GM21515 (cell line): ENCODE results near the gene TIMM13.
A peak's percentile ranks its signal among the peaks of the same experiment; 100 is the strongest.
"Not testable (repeated sequence)": the region's sequence is repeated elsewhere in the genome, so short reads cannot be mapped to it uniquely, and the experiment has no call there.

ENCODE experiments used
- ATAC-seq: cut with Tn5 transposase; IDR thresholded peaks from one replicate; pipeline ENCODE4 v1.9.1; 2021; ENCODE audit not compliant: unreplicated experiment

The TIMM13 gene

GRCh38 chr19:2432131-2432848 is 4.9 kb upstream of the TIMM13 start:
- no peak for ATAC-seq

GRCh38 chr19:2431318-2432055 is 4.1 kb upstream of the TIMM13 start:
- ATAC-seq = no peak

GRCh38 chr19:2429917-2430535 is 2.6 kb upstream of the TIMM13 start:
- no peak for ATAC-seq

DNA sequence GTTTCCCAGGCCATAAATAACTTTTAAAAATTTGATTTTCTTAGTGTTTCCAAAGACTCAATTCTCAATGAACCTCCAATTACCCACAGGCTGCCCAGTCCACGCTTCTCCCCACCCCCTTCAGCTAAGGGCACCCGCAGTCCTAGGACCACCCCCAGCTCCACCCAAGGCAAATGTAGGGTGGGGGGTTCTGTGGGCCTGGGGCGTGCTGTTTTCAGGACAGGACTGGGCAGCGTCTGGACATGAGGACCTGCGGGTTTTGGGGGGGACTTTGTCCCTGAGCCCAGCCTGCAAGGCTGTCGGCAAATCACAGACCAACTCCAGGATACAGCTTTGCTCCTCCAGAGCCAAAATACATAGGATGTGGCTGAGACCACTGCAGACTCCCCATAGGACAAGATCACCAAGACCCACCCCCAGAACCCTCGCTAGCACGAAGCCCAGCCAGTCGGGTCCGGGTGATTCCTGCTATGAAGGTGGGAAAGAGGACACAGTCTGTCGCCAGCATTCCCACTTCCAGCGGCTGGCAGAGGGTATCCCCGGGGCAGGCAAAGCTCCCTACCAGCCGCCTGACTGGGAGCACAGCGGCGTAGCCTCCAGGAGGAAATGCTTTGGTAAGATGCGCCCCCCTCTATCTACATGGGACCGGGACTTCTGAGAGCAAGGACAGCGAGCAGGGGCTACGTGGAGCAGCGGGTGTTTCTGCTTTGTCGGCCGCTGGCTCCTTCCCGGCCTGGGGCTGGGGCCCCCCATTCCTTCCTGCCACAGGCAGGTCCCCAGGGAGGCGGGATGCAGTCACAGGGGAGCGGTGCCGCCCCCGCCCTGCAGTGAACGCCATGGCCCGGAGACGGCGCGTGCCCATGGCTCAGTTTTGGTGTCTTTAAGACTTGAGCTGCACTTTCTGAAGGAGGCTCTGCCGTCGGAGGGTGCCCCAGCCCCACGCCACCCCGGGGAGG is 1.6 kb upstream of the TIMM13 start:
- no peak for ATAC-seq

DNA sequence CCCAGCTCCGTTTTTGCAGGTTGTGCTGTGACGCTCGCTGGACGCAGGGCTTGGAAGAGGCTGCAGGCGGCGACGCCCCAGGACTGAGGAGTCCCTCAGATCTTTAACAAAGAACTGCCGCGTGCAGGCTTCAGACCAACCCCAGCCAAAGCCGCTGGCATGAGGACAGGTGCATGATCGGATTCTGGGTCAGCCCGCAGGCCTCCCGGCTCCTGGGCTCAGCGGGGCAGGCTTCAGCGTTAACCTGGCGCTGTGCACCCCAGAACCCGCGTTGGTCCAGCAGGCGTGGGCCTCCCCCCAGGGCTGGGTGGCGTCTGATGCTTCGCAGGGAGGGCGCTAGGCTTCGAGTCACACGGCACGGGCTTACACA is 920 bp upstream of the TIMM13 start:
- no peak for ATAC-seq

- ATAC-seq = peak; percentile 4
Observed at GRCh38 chr19:2426611-2427428, 566 bp downstream of the TIMM13 start.

DNA sequence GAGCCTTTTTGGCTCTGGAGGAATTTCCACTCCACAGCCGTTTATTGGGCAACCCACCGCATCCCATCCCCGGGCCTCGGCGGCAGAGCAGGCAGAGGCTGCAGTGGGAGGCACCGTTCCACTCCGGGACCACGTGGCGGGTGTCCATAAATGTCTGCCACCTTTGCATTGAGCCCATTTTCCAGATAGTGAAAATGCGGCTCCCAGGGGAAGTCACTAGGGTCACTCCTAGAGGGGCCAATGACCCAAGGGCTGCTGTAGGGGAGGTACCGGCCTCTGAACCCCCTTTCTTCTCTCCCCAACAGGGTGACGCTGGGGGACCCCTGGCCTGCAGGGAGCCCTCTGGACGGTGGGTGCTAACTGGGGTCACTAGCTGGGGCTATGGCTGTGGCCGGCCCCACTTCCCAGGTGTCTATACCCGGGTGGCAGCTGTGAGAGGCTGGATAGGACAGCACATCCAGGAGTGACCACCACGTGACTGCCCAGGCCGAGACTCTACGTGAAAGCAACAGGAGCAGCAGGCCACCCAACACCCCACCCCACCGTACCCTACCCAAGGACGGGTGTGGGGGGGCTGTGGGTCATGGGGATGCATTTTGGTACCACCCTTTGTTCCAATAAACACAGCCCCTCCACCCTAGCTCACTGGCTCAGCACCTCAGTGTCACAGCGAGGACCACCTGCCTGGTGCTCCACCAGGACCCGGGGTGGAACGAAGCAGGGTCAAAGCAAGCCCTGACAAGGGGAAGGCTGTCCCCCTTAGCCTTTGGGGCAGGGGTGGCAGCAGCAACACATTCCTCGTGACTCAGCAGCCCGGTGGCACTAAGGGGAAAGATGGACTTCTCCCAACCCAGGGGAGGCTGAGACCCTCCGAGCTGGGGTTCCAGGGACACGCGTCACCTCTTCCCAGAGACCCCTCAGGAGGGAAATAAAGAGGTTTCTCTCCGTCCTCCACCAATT is 1.5 kb downstream of the TIMM13 start:
- ATAC-seq = no peak

- ATAC-seq = no peak
Observed at GRCh38 chr19:2424686-2425621, 2.4 kb downstream of the TIMM13 start.

GRCh38 chr19:2423915-2424685 is 3.3 kb downstream of the TIMM13 start:
- ATAC-seq = no peak

DNA sequence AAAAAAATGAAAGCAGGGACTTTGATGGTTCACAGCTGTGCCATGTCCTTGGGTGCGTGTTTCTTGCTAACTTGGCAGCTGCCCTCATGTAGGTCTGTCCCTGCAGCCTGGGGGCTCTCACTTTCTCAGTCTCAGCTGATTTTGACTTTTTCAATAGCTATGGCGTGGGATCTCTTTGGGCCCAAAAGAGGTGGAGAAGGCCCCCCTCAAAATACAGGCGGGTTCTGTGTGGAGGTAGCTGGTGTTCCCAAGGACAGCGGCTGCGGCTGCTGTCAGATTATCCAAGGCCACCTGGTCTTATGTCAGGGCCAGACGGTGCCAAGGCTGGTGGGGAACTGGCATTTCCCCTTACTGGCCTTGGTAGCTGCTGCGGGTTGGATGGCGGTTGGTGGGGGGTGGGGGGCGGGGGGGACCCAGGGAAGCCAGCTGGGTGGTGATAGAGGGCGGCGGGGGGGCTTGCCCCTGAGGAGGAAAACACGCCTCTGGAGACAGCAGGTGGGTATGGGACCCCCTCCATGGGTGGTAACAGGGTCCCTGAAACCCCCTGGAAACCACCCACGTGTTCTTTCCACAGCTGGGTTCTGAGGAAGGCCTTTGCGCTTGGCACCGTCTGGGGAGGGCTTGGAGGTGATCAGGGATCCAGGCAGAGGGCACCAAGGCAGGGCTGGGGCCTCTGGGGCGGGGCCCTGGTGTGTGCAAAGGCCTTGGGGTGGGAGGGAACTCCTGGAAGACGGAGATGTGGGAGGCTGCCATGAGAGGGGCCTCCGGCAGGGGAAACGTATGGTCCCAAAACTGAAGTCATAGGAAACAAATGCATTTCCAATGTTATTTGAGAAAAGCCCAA is 4.1 kb downstream of the TIMM13 start:
- ATAC-seq = no peak

DNA sequence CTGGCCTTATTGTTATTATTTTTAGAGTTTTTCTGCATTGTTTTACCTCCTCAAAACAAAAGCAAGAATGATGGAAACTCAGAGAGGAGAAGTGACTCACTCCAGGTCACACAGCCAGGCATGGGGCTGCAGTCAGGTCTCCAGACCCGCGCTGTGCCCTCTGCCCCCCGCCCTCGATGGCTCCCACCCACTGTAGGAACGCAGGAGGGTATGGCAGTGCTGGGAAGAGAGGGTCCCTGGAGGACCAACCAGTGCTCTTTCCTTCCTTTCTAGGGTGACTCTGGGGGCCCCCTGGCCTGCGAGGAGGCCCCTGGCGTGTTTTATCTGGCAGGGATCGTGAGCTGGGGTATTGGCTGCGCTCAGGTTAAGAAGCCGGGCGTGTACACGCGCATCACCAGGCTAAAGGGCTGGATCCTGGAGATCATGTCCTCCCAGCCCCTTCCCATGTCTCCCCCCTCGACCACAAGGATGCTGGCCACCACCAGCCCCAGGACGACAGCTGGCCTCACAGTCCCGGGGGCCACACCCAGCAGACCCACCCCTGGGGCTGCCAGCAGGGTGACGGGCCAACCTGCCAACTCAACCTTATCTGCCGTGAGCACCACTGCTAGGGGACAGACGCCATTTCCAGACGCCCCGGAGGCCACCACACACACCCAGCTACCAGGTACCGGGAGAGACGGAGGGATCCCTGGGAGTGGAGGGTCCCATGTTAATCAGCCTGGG is 5.6 kb downstream of the TIMM13 start:
- ATAC-seq = no peak

- ATAC-seq = no peak
Observed at GRCh38 chr19:2420490-2420889, 6.9 kb downstream of the TIMM13 start.

GRCh38 chr19:2419754-2420153 is 7.6 kb downstream of the TIMM13 start:
- no peak for ATAC-seq

DNA sequence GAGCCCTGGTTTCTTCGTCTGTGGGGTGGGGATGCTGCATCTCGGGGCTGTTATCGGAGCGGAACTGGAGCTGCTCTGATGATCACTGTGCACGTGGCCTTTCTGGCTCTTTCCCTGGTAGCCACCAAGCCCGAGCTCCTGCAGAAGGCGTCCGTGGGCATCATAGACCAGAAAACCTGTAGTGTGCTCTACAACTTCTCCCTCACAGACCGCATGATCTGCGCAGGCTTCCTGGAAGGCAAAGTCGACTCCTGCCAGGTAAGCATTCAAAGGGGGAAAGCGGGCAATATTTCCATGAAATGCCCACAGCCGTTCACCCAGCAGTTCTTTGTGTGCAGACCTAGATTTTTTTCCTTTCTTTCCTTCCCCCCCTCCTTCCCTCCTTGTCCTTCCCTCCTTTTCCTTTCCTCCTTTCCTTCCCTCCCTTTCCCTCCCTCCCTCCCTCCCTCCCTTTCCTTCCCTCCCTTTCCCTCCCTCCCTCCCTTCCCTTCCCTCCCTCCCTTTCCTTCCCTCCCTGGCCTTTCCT is 9.4 kb downstream of the TIMM13 start:
- no peak for ATAC-seq

DNA sequence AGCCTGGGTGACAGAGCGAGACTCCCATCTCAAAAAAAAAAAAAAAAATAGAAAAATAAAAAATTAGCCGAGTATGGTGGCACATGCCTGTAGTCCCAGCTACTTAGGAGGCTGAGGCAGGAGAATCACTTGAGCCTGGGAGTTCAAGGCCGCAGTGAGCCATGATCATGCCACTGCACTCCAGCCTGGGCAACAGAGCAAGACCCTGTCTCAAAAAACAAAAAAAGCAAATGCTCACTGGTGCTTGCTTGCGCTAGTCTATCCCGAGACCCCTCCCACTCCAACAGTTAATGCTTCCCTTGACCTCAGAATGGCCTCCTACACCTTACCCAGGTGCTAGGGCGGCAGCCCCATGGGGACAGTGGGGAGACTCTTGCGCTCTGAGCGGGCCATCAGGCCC is 9.9 kb downstream of the TIMM13 start:
- not testable (repeated sequence) for ATAC-seq
